Activated naive CD8-positive, alpha-beta T cell treated with anti-CD3 and anti-CD28 coated beads, Interleukin-2, amount 50 U/mL, for 16 hours (primary cell): ENCODE data around the gene MYO18B.

Source experiments
- DNase-seq: peaks from one replicate; pipeline ENCODE4 v3.0.0-alpha.2; 2020; ENCODE audit warnings: low read depth, low spot score

MYO18B gene

GRCh38 chr22:25774575-25775026 is 32.6 kb downstream of the MYO18B start:
- DNase-seq, result no peak

DNA sequence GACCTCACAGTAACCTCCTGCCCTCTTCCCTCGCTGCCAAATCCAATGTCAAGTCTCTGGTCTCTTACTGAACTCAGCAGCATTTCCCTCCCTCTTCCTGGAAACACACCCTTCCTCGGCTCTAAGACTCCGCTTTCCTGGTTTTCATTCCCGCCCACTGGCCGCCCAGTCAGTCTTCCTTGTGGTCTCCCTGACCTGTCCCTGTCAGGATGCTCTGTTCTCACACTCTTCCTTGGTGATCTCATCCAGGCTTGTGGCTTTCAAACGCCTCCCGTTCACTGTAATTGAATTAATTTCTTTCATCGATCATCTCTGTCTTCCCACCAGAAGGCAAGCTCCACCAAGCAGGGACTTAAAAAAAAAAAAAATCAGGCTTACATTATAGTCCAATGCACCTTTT is 33.5 kb downstream of the MYO18B start:
- DNase-seq, result no peak

DNA sequence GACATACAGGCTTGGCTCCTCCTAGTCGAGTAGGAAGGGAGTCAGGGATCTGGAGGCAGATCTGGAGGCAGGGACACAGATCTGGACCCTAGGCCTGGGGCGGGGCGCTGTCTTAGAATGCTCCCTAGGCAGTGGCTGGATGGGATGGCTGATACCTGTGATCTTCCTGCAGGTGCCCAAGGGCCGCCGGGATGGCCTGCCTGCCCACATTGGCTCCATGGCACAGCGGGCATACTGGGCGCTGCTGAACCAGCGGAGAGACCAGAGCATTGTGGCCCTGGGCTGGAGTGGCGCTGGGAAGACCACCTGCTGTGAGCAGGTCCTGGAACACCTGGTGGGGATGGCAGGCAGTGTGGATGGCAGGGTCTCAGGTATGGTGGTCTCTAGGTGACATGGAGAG is 35.4 kb downstream of the MYO18B start:
- DNase-seq, result no peak

DNA sequence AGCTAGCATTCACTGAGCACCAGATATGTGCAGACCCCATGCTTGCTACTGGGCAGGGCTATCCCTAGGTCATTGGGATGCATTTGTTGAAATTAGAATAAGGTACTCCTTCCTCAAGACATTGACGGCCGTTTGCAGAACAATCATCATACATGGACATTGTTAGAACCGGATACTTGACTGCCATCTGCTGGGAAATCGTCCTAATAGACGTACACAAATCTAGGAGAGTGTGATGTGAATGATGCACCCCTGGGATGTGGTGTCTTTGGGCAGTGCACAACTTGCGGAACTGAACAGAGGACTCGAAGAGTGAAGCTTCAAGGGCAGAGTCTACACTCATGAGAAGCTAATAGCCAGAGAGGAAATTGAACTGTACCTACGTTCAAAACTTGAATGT is 35.9 kb downstream of the MYO18B start:
- no peak for DNase-seq

DNA sequence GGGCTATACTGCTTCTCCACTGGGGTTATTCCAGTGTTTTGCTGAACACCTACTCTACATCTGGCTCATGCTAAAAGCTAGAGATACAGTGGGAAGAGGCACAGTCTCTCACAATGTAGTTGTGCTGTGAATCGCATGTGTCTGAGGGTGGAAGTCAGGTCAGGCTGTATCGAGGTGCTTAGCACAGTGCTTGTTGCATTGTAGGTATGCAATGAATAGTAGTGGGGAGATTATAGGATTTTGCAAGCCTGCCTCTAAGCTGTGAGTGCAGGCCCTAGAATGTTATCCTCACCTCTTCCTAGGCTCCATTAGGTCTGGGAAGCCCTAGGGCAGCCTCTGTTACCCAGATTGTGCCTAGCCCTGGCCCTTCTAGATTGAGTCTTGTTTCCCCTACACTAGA is 37.4 kb downstream of the MYO18B start:
- DNase-seq, result no peak

GRCh38 chr22:25779890-25780289 is 37.9 kb downstream of the MYO18B start:
- DNase-seq, result no peak

- DNase-seq, result no peak
Measured at GRCh38 chr22:25780673-25781072, 38.7 kb downstream of the MYO18B start.

DNA sequence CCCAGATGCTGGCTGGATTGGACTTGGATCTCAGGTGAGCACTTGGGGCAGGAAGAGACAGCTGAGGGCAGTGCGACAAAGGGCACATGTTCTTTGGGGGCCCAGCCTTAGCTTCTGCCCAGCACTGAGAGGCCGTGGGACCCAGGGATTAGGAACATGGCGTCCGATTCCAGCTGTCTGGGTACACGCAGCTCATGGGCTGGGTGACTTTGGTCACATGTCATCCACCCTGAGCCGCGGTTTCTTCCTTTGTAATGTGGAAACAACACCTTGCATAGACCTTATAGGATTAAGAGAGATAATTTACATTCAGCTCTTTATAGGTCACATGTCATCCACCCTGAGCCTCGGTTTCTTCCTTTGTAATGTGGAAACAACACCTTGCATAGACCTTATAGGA is 39.8 kb downstream of the MYO18B start:
- no peak for DNase-seq

GRCh38 chr22:25782831-25783230 is 40.8 kb downstream of the MYO18B start:
- DNase-seq, result no peak

- no peak for DNase-seq
Measured at GRCh38 chr22:25783856-25784255, 41.9 kb downstream of the MYO18B start.

GRCh38 chr22:25786165-25786564 is 44.2 kb downstream of the MYO18B start:
- no peak for DNase-seq

DNA sequence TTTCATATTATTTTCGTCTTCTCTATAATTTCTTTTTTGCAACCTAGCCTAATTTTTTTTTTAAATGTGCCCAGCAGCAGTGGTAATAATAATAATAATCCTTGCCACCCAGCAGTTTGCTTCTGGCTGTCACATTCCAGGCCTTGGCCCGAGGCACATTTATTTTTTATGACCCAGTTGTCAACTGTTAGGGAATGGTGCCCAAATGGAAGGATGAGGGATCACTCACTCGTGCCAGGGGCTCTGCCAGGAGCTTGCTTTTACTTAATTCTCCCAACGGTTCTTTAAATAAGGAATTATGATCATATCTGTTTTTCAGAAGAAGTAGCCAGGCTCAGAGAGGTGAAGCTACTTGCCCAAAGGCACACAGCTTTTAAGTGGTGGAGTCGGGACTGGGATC is 49.6 kb downstream of the MYO18B start:
- no peak for DNase-seq

GRCh38 chr22:25795478-25795877 is 53.5 kb downstream of the MYO18B start:
- no peak for DNase-seq

DNA sequence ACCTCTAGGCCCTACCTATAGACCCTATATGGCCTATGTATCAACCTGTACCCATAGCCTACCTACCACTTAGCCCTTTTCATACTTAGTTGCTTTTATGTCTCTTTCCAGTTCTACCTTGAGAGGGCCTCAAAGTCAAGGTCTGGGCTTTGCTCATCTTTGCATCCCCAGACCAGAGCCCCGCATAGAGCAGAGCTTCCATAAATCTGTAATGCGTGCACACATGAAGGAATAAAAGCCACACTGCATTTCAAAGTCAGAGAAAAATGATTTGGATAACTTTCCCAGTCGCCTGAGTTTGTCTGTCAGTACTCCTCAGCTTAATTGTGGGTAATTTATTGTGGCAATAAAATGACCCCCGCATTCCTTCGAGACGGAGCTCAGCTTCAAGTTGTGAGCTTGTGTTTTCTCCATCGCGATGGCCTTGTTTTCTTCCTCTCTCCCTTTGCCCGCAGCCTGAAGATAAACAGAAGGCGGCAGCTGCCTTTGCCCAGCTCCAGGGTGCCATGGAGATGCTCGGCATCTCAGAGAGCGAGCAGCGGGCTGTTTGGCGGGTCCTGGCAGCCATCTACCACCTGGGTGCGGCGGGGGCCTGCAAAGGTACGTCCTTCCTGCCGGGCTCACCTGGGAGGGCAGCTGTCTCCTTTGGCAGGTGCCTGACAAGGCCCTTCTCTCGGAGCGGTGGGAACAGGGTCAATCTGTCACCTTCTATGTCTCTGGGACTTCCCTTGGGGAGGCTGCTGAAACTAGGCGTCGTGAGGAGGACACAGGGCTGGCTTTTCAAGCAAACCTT is 55.7 kb downstream of the MYO18B start:
- DNase-seq, result no peak

- no peak for DNase-seq
Measured at GRCh38 chr22:25800766-25801165, 58.8 kb downstream of the MYO18B start.

DNA sequence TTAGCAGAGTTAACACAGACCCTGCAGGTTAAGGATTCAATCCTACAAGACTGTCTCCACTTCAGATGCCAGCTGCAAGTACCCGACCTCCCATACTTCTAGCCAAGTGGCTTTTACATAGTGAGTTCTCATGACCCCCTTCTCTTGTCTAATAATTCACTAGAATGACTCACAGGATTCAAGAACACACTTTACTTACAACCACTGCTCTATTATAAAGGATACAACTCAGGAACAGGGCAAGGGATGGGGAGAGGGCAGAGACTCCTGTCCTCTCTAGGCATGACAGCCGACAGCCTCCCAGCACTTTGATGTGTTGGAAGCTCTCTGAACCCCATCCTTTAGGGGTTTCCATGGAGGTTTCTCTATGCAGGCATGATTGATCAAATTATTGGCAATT is 60.0 kb downstream of the MYO18B start:
- DNase-seq, result no peak

DNA sequence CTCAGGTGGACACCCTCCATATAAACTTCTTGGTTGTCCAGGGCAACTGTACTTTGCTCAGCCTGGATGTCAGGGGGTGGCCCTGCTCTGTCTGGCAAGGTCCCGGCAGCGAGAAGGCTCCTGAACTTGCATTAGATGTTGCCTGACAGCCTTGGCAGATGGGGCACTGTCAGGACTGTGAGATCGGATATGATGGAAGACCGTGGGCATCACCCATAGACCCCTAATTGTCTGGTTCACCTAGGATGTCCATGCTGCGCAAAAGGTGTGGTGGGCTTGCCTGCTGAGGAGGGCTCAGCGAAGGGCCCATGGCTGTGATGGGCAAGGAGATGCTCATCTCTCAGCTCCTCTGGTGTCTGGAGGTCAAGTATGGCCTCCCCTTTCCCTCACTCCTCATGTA is 62.7 kb downstream of the MYO18B start:
- no peak for DNase-seq

- no peak for DNase-seq
Measured at GRCh38 chr22:25806579-25806978, 64.6 kb downstream of the MYO18B start.

DNA sequence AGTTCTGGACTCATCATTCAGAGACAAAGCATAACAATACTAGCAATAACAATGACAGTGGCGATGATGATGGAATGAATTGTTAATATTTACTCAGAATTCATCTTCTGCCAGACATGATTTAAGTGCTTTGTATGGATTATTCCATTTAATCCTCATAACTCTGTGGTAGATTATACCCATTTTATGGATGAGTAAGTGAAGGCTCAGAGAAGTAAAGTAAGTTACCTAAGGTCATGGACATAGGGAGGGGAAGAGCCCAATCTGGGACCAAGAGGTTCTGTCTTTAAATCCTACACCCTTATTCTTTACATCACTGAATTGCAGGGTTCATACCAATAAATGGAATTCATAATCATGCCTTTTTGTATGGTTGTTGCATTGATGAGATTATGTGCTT is 72.7 kb downstream of the MYO18B start:
- DNase-seq, result no peak

DNA sequence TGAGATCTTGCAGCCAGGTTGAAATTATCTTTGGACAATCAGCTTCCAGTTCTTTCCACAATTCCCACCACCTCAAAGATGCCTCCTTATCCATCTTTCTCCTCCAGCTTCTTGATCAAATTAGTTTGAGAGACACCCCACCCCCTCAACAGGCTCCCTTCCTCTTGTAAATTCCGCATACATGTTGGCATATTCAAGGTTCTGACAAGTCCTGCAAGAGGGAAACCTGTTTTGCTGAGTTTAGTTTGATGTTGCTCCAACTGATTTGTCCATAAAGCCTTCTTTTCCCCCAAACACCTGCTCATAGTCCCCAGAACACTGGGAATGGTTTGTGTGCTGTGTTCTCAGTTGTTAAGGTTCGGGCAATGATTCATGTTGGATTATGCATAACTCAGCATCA is 73.6 kb downstream of the MYO18B start:
- no peak for DNase-seq

DNA sequence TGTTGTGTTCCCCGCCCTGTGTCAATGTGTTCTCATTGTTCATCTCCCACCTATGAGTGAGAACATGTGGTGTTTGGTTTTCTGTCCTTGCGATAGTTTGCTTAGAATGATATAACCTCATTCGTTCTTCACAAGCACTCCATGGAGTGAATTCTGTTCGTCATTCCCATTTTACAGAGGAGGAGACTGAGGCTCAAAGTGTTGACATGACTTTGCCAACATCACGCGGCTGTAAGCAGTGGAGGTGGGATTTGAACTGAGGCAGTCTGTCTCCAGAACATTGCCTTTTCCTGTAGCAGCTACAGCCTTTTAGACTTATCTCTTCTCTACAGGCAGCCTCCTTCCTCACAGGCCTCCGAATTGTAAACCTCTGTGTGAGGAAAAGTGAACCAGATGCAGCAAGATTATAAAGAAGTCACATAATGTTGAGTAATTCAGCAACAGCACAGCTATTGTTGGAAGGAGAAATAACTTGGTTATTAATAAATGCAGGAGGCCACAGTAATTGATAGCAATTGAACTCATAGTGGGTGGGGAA is 74.6 kb downstream of the MYO18B start:
- no peak for DNase-seq

DNA sequence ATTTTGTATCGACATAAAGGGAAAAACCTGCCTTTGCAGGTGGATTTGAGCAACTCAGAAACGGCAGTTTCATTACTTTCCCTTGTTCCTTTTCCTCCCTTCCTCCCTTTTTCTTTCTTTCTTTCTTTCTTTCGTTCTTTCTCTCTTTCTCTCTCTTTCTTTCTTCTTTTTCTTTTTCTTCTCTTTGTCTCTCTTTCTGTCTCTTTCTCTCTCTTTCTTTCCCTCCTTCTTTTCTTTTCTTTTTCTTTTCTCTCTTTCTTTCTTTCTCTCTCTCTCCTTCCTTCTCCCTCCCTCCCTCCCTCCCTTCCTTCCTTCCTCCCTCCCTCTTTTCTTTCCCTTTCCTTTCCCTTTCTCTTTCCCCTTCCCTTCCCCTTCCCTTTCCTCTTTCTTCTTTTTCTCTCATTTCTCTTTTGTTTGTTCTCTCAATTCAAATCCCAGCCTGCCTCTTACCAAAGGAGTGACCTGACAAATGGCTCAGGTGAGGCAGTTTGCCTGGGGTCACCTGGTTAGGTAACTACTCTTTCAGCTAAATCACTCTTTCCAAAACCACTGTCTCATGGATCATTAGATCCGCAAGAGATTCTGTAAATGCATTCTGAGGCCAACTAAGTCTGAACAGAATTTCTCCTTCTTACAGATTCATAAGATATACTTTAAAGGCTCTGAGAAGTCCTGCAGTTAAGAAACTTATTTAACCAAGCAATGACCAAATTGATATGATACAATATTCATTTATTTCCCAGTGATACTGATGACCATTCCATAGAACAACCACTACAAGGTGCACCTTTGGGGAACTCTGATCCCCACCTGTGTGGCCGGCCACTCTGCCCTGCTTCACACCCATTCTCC is 75.3 kb downstream of the MYO18B start:
- no peak for DNase-seq

DNA sequence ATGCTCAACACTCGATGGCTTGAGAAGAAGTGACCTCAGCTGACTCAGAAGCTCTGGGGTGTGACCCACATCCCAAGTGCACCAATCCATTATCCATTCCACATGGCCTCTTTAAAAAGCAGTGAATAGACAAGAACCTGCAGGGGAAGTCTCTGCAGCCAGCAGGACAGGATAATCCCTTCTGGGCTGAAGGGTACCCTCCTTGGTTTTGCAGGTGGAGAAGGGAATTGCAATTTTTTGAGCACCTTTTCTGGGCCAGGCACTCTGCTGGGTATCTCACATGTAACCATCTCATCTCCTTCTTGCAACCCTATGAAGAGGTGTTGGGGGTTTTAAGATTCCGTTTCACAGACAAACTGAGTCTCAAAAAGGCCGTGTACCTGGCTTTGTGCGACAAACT is 76.6 kb downstream of the MYO18B start:
- no peak for DNase-seq
